ENCODE data around the gene CACNG6.

CACNG6 gene

DNA sequence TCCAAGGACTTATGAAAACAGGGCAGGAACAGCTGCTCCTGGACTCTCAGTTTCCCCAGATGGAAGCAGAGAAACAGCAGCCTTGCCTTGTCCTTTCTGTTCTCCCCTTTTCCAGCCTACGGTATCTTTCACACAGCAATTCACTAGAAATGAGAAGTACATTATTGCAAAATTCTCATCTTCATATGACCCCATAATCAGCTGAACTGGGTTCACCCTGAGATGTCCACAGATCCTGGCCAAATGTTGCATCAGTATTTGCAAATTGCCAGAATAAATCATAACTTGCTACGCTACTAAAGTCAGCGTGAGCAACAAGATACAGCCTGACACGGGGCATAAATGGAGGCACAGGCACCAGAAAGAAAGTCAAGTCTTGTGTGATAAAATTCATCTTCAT, 56.2 kb downstream of the CACNG6 start:
- no peak for DNase-seq

All from NCI-H524 (cell line).